ENCODE measurements around the gene FOSL1.
"Not testable (repeated sequence)": the region's sequence is repeated elsewhere in the genome, so short reads cannot be mapped to it uniquely, and the experiment has no call there.

FOSL1 gene

DNA sequence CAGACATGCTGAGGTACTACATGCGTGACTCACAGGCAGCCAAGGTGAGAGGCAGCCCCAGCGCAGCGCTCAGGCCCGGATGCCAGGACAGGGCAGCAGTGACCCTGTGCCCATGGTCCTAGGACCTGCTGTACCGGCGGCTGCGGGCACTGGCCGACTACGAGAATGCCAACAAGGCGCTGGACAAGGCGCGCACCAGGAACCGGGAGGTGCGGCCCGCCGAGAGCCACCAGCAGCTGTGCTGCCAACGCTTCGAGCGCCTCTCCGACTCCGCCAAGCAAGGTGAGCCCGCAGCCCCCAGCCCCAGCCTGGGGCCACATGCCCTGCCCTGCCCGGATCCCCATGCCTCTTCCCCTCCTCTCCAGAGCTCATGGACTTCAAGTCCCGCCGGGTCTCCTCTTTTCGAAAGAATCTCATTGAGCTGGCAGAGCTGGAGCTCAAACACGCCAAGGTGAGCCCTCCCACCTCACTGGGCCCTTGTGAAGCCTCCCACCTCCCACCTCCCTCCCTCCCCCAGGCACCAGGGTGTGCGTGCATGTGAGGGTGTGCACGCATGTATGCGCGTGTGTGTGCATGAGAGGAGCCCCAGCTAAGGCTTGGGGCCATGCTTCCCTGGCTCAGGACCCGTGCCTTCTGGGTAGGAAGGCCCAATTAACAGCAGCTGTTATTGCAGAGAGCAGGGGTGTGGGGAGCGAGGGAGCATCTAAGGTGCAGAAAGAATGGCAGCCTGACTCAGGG lies 47.5 kb downstream of the FOSL1 start:
- DNase-seq (ENCODE audit: low read depth) = no peak

DNA sequence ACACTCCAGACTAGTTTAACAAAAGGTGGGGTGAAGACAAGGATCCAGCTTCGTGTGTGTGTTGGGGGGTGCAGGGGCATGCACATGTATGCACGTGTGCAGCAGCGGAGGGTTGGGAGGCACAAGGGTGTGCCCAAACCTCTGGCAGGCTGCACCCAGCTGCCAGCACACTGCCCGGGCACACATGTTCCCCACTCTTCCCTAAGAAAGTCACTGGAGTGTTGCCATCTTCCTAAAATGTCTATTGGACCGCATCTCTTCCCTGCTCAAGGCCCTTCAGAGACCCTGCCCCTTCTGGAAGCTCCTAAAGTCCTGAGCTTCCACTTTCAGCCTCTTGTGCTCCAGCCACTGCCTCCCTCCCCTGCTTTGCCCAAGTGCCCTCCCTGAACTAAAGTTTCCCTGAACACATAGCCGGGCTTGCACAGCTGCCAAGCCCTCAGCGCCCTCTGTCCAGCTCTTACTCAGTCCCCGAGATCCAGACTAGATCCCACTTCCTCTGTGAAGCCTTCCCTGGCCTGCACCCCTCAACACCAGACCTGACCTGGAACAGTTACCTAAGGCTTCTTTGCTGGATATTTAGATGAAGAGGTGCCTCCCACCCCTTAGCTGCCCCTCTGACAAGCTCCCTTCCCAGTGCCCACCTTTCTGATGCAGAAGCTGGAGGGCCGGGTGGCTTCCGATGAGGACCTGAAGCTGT lies 48.2 kb downstream of the FOSL1 start:
- no peak for DNase-seq (ENCODE audit: low read depth)

DNA sequence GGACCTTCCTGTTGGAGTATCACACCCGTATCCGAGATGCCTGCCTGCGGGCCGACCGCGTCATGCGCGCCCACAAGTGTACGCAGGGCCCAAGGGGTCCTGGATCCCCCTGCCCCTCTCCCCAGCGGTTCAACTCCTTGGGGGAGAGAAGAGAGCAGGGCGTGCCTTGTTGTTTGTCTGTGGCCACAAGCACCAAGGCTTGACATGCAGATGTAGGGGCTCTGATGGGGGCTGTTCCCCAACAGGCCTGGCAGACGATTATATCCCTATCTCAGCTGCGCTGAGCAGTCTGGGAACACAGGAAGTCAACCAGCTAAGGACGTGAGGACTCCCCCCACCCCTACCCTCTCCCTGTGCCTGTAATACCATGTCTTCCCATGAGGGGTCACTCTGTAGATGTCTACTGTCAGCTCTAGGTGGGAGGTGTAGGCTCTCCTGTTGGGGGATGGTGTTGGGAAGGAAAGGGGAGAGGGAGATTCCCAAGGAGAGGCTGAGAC lies 49.1 kb downstream of the FOSL1 start:
- no peak for DNase-seq (ENCODE audit: low read depth)

DNA sequence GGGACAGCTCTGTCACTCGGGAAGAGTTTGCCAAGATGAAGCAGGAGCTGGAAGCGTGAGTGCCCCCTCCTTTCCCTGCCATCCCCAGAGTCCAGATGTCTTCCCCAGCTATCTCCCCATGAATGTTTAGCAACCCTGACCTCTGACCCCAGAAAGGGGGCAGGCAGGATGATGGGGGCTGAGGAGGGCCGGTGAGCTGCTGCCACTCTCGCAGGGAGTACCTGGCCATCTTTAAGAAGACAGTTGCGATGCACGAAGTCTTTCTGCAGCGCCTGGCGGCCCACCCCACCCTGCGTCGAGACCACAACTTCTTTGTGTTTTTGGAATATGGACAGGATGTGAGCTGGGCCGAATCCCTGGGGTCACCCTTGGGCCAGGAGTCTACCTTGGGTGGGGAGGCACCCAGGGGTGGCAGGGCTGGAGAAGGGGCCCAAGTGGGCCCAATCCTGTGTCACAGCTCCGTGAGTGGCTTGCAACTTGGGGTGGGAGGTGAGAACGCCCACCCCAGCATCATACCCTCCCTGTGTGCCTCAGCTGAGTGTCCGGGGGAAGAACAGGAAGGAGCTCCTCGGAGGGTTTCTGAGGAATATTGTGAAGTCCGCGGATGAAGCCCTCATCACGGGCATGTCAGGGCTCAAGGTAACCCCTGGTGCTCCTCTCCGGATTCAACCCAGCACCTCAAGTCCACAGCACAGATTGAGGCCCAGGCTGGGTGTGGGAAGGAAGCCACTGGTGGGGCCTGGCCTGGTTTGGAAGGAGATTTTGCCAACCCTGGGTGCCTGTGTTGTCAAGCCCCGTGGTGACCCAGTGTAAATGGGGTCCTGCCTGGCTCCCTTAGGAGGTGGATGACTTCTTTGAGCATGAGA lies 49.7 kb downstream of the FOSL1 start:
- DNase-seq (ENCODE audit: low read depth) = no peak

DNA sequence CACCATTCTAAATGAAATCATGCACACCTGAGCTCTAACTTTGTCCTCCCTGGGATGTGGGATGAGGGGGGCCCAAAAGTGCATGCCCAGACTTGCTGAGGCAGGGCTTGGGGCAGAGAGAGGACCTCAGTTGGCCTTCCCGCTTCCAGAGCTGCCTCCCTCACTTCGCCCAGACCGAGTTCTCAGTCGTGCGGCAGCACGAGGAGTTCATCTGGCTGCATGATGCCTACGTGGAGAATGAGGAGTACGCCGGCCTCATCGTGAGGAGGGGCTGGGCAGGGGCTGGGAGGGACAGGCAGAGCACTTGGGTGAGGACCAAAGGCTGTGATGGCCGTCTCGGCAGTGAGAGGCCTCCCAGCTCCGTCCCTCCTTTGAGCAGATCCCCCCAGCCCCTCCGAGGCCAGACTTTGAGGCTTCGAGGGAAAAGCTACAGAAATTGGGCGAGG lies 50.4 kb downstream of the FOSL1 start:
- no peak for DNase-seq (ENCODE audit: low read depth)

DNA sequence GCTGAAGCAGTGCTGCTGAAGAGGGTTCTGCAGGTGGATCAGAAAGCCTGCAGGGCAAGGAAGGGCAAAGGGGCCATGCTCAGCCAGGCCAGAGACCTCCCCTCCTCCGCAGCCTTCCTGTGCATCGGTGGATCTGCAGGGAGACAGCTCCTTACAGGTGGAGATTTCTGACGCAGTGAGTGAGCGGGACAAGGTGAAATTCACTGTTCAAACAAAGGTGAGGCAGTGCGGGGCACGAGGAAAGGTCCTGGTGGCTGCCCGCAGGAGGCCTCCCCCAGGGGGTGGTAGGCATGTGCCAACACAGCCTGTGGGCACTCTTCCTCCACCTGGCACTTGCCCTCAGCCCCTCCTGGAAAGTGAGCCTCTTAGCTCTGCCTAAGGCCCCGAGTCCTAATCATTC lies 50.8 kb downstream of the FOSL1 start:
- no peak for DNase-seq (ENCODE audit: low read depth)

DNA sequence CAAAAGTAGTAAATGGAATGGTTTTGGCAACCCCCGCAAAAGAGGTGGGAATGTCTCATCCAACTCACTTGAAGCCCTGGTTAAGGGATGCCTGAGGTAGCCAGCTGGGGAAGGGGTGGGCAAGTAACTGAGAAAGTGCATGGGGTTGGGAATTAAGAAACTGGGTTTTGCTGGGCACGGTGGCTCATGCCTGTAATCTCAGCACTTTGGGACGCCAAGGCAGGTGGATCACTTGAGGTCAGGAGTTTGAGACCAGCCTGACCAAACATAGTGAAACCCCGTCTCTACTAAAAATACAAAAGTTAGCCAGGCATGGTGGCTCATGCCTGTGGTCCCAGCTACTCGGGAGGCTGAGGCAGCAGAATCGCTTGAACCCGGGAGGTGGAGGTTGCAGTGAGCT lies 51.5 kb downstream of the FOSL1 start:
- not testable (repeated sequence) for DNase-seq (ENCODE audit: low read depth)

DNA sequence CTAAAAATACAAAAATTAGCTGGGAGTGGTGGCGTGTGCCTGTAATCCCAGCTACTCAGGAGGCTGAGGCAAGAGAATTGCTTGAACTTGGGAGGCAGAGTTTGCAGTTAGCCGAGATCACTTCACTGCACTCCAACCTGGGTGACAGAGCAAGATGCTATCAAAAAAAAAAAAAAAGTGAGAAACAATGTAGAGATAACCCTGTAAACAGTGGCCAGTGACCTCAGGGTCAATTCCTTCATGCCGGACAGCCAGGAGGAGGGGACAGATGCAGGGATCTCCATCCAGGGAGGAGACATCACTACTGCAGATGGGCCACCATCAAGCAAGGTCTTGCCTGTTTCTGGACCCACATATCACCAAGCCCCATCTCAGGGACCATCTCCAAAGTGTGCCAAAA lies 52.4 kb downstream of the FOSL1 start:
- no peak for DNase-seq (ENCODE audit: low read depth)

DNA sequence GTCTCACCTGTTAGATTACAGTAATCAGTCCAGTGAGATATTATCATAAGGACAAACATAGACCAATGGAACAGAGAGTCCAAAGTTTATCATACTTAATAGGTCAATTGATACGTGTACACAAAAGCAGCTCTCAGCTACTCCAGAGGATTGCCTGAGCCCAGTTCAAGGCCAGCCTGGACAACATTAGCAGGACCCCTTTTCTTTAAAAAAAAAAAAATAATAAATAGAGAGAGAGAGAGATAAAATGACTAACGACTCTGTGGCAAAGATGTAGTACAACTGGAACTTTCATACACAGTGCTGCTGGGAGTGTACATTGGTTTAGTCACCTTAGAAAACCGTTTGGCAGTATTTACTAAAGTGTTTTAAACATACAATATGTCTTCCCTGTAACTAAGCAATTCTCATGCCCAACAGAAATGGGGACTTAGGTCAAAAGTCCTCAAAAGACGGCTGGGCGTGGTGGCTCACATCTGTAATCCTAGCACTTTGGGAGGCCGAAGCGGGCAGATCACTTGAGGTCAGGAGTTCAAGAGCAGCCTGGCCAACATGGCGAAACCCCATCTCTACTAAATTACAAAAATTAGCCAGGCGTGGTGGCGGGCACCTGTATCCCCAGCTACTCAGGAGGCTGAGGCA lies 55.8 kb downstream of the FOSL1 start:
- DNase-seq (ENCODE audit: low read depth) = no peak

DNA sequence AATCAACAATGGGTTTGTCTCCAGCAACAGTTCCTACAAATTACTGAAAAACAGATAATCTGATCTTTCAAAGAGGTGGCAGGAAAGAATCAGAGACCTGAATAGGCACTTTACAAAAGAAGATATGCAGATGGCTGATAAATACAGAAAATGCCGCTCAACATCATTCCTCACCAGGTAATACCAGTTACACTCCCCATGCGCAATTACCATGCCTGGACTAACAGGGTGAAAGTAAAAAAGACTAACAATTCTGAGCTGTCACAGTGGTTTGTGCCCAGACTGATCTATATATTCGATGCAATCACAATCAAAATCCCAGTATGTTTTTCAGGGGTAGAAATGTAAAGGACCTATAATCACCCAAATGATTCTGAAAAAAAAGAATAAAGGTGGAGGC lies 56.4 kb downstream of the FOSL1 start:
- DNase-seq (ENCODE audit: low read depth) = no peak

DNA sequence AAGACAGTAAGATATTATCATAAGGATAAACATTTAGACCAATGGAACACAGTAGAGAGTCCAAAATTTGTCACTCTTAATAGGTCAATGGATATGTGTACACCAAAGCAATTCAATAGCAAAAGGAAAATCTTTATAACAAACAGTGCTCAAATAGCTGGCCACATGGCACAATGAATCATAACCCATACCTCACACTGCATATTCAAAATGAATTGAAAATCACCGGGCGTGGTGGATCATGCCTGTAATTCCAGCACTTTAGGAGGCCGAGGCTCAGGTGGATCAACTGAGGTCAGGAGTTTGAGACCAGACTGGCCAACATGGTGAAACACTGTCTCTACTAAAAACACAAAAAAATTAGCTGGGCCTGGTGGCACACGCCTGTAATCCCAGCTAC lies 58.0 kb downstream of the FOSL1 start:
- no peak for DNase-seq (ENCODE audit: low read depth)

Data from activated T-cell treated with anti-CD3 and anti-CD28 coated beads for 1 hour (primary cell).